DND-41 (cell line): ENCODE measurements around the gene MIEN1.
A peak's percentile ranks its signal among the peaks of the same experiment; 100 is the strongest.

ENCODE experiments used
- ATAC-seq: fragments of 200-7000 bp; cut with Tn5 transposase; 3 replicates; pipeline ENCODE4 v1.9.1; 2021; ENCODE audit warnings: low read depth; ENCODE audit not compliant: insufficient read depth
- DNase-seq: peaks from one replicate; pipeline ENCODE4 v3.0.0-alpha.2; 2020
- H2AFZ ChIP-seq: 2 replicates; pipeline ENCODE4 v1.6.0; 2012; ENCODE audit warnings: low read depth, low read length
- H3K27ac ChIP-seq: 2 replicates; pipeline ENCODE4 v1.5.1; 2012; ENCODE audit warnings: low read length, inconsistent platforms
- H3K27me3 ChIP-seq: fragments of 200-600 bp; sonication (generic); 2 replicates; pipeline ENCODE4 v1.6.0; 2012; ENCODE audit warnings: low read length, mild to moderate bottlenecking, inconsistent platforms; ENCODE audit not compliant: insufficient read depth, poor library complexity
- H3K36me3 ChIP-seq: 2 replicates; pipeline ENCODE4 v1.5.1; 2012; ENCODE audit warnings: low read length, inconsistent platforms; ENCODE audit not compliant: insufficient read depth
- H3K4me1 ChIP-seq: 2 replicates; pipeline ENCODE4 v1.5.1; 2012; ENCODE audit warnings: mild to moderate bottlenecking, low read length; ENCODE audit not compliant: insufficient read depth
- H3K4me2 ChIP-seq: 2 replicates; pipeline ENCODE4 v1.6.0; 2012; ENCODE audit warnings: mild to moderate bottlenecking, moderate library complexity, low read length, inconsistent platforms; ENCODE audit not compliant: insufficient read depth
- H3K4me3 ChIP-seq, 2 experiments: fragments of 200-600 bp in 1 of 2; shearing (Covaris generic) in 1 of 2; 2 replicates each; pipeline ENCODE4 v1.5.1; 2012 to 2016; ENCODE audit warnings: inconsistent platforms in 2 of 2, low read length in 2 of 2, mild to moderate bottlenecking in 2 of 2, low read depth in 1 of 2, moderate library complexity in 1 of 2
- H3K79me2 ChIP-seq: 2 replicates; pipeline ENCODE4 v1.6.0; 2012; ENCODE audit warnings: low read length, inconsistent platforms; ENCODE audit not compliant: insufficient read depth
- H3K9ac ChIP-seq: 2 replicates; pipeline ENCODE4 v1.6.0; 2012; ENCODE audit warnings: low read depth, mild to moderate bottlenecking, inconsistent platforms, low read length, moderate library complexity
- H3K9me3 ChIP-seq: 2 replicates; pipeline ENCODE4 v1.5.1; 2012; ENCODE audit warnings: low read length, moderate library complexity, mild to moderate bottlenecking, inconsistent platforms; ENCODE audit not compliant: insufficient read depth, severe bottlenecking
- H4K20me1 ChIP-seq: 2 replicates; pipeline ENCODE4 v1.6.0; 2012; ENCODE audit warnings: low read length; ENCODE audit not compliant: insufficient read depth
- EZH2 ChIP-seq: IDR thresholded peaks from 3 replicates; pipeline ENCODE4 v1.6.1; 2012; ENCODE audit warnings: borderline replicate concordance, low read depth, mild to moderate bottlenecking, moderate library complexity, low read length, inconsistent platforms; ENCODE audit not compliant: severe bottlenecking
- TF ChIP-seq, protein P1 (sequence below): IDR thresholded peaks from 2 replicates; pipeline ENCODE4 v1.5.1; 2012; ENCODE audit warnings: borderline replicate concordance, low read length, moderate library complexity, mild to moderate bottlenecking; ENCODE audit not compliant: poor library complexity, severe bottlenecking; ENCODE audit errors: extremely low read depth

Gene MIEN1

DNA sequence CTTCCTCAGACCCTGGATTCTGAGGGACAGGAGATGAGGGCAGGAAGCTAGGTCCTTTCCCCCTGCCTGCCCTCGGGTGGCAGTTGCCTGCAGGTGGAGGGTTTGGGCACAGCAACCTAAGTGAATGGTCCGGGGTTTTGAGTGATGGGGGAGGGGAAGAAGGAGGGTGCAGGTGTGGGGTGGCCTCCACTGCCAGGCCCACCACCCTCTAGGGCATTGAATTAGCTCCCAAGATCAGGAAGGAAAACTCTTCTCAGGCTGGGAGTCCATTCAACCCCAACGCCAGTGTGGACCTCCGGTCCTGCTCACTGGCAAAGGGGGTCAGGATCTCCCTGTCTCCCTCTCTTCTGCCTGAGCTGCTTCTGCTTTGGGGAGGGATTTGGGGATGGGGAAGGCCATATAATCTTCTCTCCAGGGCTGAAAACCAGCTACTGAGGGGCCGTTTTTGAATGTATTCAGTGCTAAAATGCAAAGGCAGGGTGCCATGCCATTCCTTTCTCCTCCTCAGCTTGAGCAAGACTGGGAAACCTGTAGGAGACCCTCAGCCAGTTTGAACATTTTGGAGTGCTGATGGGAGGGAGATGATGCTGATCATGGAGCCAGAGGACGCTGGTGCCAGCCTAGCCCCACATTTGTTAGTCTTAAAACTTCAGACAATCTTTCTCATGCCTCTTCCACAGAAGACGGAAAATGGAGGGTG, 26.2 kb upstream of the MIEN1 start:
- ATAC-seq (no peak), DNase-seq (peak; percentile 63)
- H2AFZ ChIP-seq = no peak overlapping the region
- peaks cover 69% of the 10 kb centered on the region for H3K4me1 ChIP-seq
- no peak for TF ChIP-seq EZH2
- TF ChIP-seq, protein P1, sequence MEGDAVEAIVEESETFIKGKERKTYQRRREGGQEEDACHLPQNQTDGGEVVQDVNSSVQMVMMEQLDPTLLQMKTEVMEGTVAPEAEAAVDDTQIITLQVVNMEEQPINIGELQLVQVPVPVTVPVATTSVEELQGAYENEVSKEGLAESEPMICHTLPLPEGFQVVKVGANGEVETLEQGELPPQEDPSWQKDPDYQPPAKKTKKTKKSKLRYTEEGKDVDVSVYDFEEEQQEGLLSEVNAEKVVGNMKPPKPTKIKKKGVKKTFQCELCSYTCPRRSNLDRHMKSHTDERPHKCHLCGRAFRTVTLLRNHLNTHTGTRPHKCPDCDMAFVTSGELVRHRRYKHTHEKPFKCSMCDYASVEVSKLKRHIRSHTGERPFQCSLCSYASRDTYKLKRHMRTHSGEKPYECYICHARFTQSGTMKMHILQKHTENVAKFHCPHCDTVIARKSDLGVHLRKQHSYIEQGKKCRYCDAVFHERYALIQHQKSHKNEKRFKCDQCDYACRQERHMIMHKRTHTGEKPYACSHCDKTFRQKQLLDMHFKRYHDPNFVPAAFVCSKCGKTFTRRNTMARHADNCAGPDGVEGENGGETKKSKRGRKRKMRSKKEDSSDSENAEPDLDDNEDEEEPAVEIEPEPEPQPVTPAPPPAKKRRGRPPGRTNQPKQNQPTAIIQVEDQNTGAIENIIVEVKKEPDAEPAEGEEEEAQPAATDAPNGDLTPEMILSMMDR = peak; percentile 19
- no peaks in the 10 kb centered on the region for H3K9me3 ChIP-seq
- H4K20me1 ChIP-seq = no peaks in the 10 kb centered on the region
- no peak overlapping the region for H3K4me3 ChIP-seq
- H3K9ac ChIP-seq = peak overlapping the region; percentile 98; the same call in 1 of the 2 replicates
- H3K36me3 ChIP-seq = no peaks in the 10 kb centered on the region
- H3K4me2 ChIP-seq = peak overlapping the region; percentile 96; the same call in 1 of the 2 replicates
- H3K27me3 ChIP-seq = no peaks in the 10 kb centered on the region
- peak overlapping the region; percentile 96 for H3K27ac ChIP-seq
- H3K79me2 ChIP-seq = no peaks in the 10 kb centered on the region

DNA sequence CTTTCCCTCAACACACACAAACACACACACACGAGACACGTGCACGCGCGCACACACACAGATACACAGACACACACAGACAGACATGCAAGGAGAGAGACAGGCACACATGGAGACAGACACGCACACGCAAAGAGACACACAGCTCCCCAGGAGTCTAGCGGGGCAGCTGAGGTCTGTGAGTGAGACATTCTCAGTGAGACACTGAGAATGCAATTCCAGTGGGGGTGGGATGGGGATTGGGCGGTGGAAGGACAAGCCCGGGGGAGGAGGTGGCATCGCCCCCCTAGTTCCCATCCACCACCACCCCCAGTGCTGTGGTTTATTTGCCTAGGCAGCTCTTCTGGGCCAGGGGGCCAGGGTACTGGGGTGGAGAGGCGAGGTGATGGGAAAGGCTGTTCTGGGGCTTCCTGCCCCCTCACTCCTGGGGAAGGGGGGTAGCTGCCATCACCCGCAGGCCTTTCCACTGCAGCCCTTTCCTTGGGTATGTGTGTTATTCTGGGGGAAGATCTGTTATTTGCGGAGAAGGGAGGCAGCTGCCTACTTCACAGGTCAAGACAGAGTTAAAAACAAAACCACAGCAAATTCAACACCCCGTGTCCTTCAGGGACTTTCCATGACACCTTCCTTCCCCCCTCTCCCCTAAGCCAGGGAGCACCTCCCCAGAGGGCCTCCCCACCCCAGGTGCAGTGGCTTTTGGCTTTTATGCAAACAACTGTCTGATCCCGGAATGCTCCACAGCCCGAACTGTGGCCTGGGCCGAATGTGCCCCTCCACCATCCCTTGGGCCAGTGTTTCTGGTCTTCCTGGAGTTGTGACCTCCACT, 25.4 kb upstream of the MIEN1 start:
- no peaks in the 10 kb centered on the region for H3K36me3 ChIP-seq
- peak; percentile 84 for DNase-seq
- H3K79me2 ChIP-seq = no peaks in the 10 kb centered on the region
- 0 out of 2 replicates have a peak overlapping the region, but pooled peaks have one; percentile 87 for H2AFZ ChIP-seq
- peak overlapping the region; percentile 98 for H3K9ac ChIP-seq
- no peaks in the 10 kb centered on the region for H3K27me3 ChIP-seq
- peak overlapping the region; percentile 96 for H3K27ac ChIP-seq
- H3K4me2 ChIP-seq = peak overlapping the region; percentile 96
- H4K20me1 ChIP-seq = no peaks in the 10 kb centered on the region
- H3K4me3 ChIP-seq = no peak overlapping the region
- TF ChIP-seq, protein P1 = no peak
- no peak for TF ChIP-seq EZH2
- peaks cover 69% of the 10 kb centered on the region for H3K4me1 ChIP-seq
- peak; percentile 42 for ATAC-seq
- no peaks in the 10 kb centered on the region for H3K9me3 ChIP-seq

DNA sequence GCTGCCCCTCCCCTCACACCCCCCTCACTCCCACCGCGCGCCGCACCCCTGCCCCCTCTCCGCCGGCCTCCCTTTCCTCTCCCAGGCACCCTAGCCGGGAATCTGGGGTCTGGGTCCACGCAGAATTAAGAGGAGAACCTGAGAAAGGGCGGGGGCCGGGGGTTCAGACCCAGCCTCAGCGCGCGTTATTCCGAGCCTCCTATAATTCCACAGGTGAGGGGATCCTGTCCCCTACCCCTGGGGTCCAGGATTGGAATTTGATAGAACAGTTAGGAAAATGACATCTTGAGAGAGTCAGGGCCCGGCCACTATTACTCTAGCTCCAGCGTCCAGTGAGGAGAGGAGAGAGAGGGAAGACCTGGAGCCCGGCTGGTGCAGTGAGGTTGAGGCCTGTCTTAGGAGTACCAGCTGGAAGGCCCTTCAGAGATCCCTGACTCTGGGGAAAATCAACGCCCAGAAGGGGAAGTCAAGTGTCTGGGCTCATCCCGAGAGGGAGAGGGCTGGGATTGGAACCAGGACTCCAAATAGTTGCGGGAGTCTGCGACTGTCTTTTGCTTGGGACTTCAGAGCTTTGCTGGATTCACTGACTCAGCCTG, 24.7 kb upstream of the MIEN1 start:
- Histone ChIP-seq H2AFZ (0 out of 2 replicates have a peak overlapping the region, but pooled peaks have one; percentile 87), H3K27ac (peak overlapping the region; percentile 96), H3K79me2 (no peaks in the 10 kb centered on the region), H3K4me2 (peak overlapping the region; percentile 96), H4K20me1 (no peaks in the 10 kb centered on the region), H3K4me3 (peak overlapping the region in 1 of 2 experiments; percentile 73; a peak in 3 of 4 replicates), H3K27me3 (no peaks in the 10 kb centered on the region), H3K36me3 (no peaks in the 10 kb centered on the region), H3K9me3 (no peaks in the 10 kb centered on the region), H3K9ac (peak overlapping the region; percentile 98), H3K4me1 (peaks cover 69% of the 10 kb centered on the region)
- ATAC-seq = no peak
- DNase-seq = peak; percentile 43
- TF ChIP-seq, protein P1 = no peak
- TF ChIP-seq EZH2 = no peak
